Esophagus (tissue), 2 donors: ENCODE measurements around the gene TTC28. TPM values are rescaled to one million over a fixed set of nuclear protein-coding genes. Genes with fewer than 3 reads are reported as not detected.

Experiments used
- H3K27ac ChIP-seq, 2 donors: one replicate each; pipeline ENCODE4 v1.5.1; 2013; ENCODE audit warnings: low read depth in 2 of 2, mild to moderate bottlenecking in 2 of 2, inconsistent platforms in 1 of 2, low read length in 1 of 2, moderate library complexity in 1 of 2
- H3K27me3 ChIP-seq, 2 donors: one replicate each; pipeline ENCODE4 v1.6.1; 2013; ENCODE audit warnings: low read length in 2 of 2, control low read depth in 1 of 2, mild to moderate bottlenecking in 1 of 2; ENCODE audit not compliant: insufficient read depth in 2 of 2, control insufficient read depth in 1 of 2
- H3K36me3 ChIP-seq, 2 donors: one replicate each; pipeline ENCODE4 v1.6.1; 2013; ENCODE audit warnings: low read length in 1 of 2; ENCODE audit not compliant: control insufficient read depth in 2 of 2, insufficient read depth in 2 of 2
- H3K4me1 ChIP-seq, 2 donors: one replicate each; pipeline ENCODE4 v1.6.1; 2013; ENCODE audit warnings: low read length in 1 of 2; ENCODE audit not compliant: control insufficient read depth in 2 of 2, insufficient read depth in 2 of 2
- H3K4me3 ChIP-seq, 2 donors: one replicate each; pipeline ENCODE4 v1.5.1; 2013; ENCODE audit warnings: low read length in 2 of 2, mild to moderate bottlenecking in 2 of 2, low read depth in 1 of 2, moderate library complexity in 1 of 2
- H3K9me3 ChIP-seq, 2 donors: one replicate each; pipeline ENCODE4 v1.6.1; 2013; ENCODE audit warnings: mild to moderate bottlenecking in 2 of 2, low read depth in 1 of 2, low read length in 1 of 2, moderate library complexity in 1 of 2; ENCODE audit not compliant: control insufficient read depth in 2 of 2, insufficient read depth in 1 of 2
- WGBS, 2 donors: extraction: QIAGEN DNeasy Blood & Tissue Kit; methylation state at CpG; one replicate each; pipeline ENCODE4 v1.1.7; 2013; 5-methylcytosine and 5-hydroxymethylcytosine counted together
- polyA plus RNA-seq, 2 donors: library from polyadenylated mRNA; stranded (reverse); fragments of 200-250 nt; gene quantifications; one replicate each; pipeline ENCODE4 v1.2.3, GENCODE V29; 2013
- donor health status: healthy with polysubstance abuse.
- donor health status: Bipolar disorder and iron deficiency.

The TTC28 gene
- polyA plus RNA-seq, 2 donors = 1.4 to 2.6 TPM

DNA sequence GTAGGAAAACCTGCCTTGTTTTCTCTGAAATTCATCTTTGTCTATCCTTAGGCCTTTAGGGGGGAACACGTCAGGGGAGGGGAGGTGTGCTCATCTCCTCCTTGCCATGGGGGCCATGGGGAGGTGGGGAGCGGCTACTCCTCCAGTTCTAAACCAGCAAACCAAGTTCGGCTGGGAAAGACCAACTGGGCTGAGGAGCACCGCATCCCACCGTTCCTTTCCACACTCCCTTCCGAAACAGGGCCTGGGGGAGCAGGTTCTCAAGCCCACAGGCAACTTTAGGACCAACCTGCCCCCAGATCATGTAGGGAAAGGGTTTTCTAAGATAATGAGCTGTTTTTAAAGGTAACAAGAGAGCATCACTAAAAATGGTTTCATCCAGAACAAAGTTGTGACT is 683.1 kb downstream of the TTC28 start:
- H3K4me3 ChIP-seq = no peak overlapping the region
- no peak overlapping the region for H3K27ac ChIP-seq
- WGBS, 2 donors = 79 to 88% methylated on average over 6 of the region's 6 CpGs
- peaks cover 0 to 21% of the 10 kb centered on the region in 2 donors for H3K36me3 ChIP-seq
- no peaks in the 10 kb centered on the region for H3K9me3 ChIP-seq
- no peaks in the 10 kb centered on the region for H3K4me1 ChIP-seq
- no peaks in the 10 kb centered on the region for H3K27me3 ChIP-seq

DNA sequence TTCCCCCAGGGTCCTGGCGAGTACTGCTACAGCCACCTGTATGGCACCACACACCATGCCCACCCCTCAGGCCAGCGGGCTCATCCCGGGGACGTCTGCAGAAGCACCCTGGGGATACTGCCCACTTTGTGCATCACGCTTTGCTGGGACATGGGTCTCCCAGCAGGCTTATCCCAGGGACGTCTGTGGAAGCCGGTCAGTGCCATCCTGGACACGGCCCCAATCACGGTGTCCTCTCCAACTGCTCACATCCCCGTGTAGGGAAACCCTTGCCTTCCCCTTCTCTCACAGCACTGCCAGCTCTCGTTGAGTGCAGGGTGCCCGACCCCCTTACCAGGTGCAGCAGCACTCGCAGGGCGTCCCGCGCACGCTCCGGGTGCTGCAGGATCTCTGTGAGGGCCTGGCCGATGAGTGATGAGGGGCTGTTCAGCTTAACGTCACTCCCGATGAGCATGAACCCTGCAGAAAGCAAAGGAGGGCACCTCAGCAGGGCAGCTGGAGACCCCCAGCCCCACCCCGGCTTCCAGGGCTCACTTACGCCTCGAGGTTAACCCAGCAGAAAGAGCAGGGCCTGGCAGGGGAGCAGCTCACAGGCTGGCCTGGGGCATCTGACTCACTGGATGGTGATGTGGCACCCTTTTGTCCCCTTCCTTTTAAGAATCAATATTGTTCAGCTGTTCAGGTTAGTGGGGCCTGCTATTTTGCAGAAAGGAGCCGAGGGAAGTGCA is 683.7 kb downstream of the TTC28 start:
- Histone ChIP-seq H3K27ac (no peak overlapping the region), H3K4me1 (no peaks in the 10 kb centered on the region), H3K36me3 (peaks cover 0 to 21% of the 10 kb centered on the region in 2 donors), H3K4me3 (no peak overlapping the region), H3K27me3 (no peaks in the 10 kb centered on the region), H3K9me3 (no peaks in the 10 kb centered on the region)
- WGBS, 2 donors = 91 to 94% methylated on average over 25 of the region's 25 CpGs

DNA sequence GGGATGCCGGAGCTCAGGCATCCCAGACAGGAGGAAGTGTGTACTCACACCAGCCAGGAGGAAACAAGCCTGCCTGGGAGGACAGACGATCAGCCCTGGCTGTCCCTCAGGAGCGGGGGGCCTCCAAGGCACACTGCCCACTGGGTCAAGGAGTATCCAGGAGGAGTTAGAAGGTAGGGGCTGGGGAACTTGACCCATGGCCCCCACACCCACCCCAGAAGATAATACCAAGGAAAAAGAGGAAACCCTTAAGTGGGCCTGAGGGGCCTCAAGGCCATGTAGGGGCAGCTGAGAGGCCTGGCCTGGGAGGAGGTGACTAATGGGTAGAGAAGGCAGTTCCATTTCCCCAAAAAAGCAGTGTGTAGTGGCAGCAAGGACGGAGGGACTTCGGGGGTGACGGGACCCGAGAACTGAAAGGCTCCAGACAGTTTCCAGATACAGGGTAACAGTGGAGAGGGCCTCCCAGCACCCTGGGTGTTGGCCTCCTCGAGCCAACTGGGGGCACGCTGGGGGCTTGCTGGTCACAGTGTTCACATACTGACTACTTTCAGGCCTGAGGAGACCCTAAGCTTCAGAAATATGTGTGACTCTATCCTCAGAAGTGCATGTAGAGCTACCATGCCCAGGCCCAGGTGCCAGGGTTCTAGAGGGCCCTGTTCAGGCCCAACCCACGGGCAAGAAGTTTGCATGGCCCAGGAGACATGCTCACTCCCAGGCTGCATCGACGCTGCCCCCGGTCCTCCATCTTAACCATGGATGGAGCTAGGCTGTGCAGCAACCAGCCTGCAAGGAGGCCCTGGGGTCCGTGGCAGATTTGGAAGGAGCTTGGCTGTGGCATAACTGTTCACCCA is 684.9 kb downstream of the TTC28 start:
- Histone ChIP-seq H3K4me1 (no peaks in the 10 kb centered on the region), H3K9me3 (no peaks in the 10 kb centered on the region), H3K27me3 (no peaks in the 10 kb centered on the region), H3K36me3 (peaks cover 0 to 22% of the 10 kb centered on the region in 2 donors), H3K4me3 (no peak overlapping the region), H3K27ac (no peak overlapping the region)
- WGBS, 2 donors = 90 to 93% methylated on average over 14 of the region's 14 CpGs

DNA sequence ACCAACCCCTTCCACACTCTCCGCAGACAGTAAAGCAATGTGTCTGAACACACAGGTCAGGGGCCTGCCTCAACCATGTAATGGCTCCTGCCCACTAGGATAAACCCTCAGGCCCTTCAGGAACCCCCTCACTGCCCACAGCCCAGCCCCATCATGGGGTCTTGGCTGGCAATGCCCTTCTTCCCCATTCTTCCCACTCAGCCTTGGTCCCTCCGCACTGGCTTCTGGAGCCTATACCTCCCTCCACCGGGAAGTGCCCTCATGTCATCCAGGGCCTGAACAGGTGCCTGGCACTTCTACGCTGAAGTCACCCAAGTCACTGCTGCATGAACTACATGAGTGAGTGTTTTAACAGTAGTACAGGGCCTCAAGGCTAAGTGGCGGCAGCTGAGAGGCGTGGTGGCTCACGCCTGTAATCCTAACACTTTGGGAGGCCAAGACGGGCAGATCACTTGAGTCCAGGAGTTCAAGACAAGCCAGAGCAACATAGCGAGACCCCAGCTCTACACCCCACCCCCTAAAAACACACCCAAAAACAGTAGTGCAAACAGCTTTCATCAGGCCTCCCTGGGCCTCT is 685.8 kb downstream of the TTC28 start:
- H3K9me3 ChIP-seq = no peaks in the 10 kb centered on the region
- 92 to 94% methylated on average over 9 of the region's 9 CpGs for WGBS, 2 donors
- H3K27ac ChIP-seq = no peak overlapping the region
- H3K27me3 ChIP-seq = no peaks in the 10 kb centered on the region
- H3K4me3 ChIP-seq = no peak overlapping the region
- H3K4me1 ChIP-seq = no peaks in the 10 kb centered on the region
- peaks cover 0 to 21% of the 10 kb centered on the region in 2 donors for H3K36me3 ChIP-seq

DNA sequence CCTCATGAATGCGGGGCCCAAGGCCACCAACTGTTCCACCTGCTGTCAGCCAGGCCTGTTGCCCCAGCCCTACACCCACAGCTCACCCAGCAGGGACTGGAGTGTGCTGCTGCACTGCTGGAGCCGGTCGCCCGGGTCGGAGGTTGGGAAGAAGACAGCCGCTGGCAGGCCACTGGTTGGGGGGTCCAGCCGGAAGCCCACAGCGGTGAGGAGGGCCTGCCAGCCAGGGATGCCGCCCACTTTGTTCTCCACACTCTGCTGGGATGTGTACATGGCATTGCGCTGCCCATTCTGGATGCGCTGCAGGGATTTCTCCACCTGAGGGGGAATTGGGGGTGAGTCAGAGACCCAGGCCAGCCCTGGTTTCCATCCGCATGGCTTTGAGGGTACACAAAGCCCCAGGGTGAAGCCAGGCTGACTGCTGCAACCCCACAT is 686.4 kb downstream of the TTC28 start:
- Histone ChIP-seq H3K4me1 (no peaks in the 10 kb centered on the region), H3K27me3 (no peaks in the 10 kb centered on the region), H3K36me3 (peaks cover 0 to 20% of the 10 kb centered on the region in 2 donors), H3K27ac (no peak overlapping the region), H3K9me3 (no peaks in the 10 kb centered on the region), H3K4me3 (no peak overlapping the region)
- WGBS, 2 donors = 97 to 98% methylated on average over 9 to 12 of the region's 12 CpGs

DNA sequence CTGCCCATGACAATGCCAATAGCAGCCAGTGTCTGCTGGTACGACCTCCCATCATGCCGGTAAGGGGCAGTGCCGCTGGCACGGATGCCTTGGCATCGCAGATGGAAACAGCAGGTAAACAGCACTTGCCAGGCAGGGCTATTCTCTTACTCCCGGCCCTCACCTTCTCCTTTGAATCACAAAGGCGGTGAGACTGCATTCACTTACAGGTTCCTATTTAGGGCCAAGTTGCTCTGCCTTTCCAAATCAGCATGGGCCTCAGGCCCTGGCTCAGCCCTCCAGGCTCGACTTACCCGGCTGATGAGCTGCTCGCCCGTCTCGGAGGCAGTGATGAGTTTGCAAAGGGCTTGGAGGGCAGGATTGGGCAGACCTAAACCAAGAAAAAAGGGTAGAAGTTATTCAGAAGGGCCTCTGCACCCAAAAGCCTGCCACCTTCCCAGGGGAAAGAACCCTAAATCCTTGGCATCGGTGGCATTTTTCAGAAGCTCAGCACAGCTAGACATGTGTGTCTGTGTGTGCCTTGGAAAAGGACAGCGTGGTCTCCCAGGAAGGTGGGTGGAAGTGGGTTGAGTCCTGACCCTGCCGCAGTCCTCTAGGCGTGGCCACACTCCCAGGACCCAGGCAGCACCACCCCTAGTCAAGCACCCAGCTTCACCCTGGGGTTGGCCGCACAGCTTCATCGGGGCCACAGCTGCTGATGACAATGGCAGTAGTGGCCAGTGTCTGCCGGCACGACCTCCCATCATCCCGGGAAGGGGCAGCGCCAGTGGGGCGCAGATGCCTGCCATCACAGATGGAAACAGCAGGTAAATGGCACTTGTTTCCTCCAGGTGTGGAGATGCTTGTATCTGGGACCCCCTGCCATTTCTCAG is 687.1 kb downstream of the TTC28 start:
- no peaks in the 10 kb centered on the region for H3K27me3 ChIP-seq
- H3K4me1 ChIP-seq = no peaks in the 10 kb centered on the region
- no peak overlapping the region for H3K4me3 ChIP-seq
- H3K27ac ChIP-seq = no peak overlapping the region
- 91 to 93% methylated on average over 23 of the region's 23 CpGs for WGBS, 2 donors
- no peaks in the 10 kb centered on the region for H3K9me3 ChIP-seq
- peaks cover 0 to 16% of the 10 kb centered on the region in 2 donors for H3K36me3 ChIP-seq

DNA sequence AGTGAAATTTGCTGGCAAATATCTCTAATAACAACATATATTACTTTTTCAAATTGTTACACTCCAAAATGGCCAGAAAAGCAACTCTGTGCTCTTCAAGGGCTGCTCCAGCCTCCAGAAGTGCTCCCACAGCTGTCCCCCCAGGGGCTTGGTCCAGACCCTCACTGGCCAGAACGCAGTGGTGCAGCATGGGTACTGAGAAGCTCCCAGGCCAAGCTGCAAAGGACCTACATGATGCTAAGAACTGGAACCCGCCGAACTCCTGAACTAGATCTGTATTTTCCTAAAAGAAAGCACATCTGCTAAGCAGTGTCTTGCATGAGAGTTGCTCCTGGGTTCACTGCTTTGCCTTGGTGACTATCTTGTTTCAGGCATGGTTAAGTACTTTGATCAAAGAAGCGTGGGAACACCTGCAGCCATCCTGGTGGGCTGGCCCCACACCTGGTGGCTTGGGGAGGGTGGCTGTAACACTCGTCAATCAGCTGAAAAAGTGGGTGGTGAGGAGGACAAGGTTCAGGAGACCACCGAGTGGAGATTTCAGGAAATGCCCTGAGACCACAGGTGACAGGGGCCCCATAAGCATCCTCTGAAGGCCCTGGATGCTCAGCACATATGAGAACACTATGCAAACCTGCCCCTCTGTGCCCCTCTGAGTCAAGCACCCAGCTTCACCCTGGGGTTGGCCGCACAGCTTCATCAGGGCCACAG is 687.9 kb downstream of the TTC28 start:
- H3K36me3 ChIP-seq = peaks cover 0 to 16% of the 10 kb centered on the region in 2 donors
- no peaks in the 10 kb centered on the region for H3K27me3 ChIP-seq
- H3K27ac ChIP-seq = no peak overlapping the region
- 86 to 88% methylated on average over 7 of the region's 7 CpGs for WGBS, 2 donors
- H3K4me1 ChIP-seq = no peaks in the 10 kb centered on the region
- no peak overlapping the region for H3K4me3 ChIP-seq
- no peaks in the 10 kb centered on the region for H3K9me3 ChIP-seq

DNA sequence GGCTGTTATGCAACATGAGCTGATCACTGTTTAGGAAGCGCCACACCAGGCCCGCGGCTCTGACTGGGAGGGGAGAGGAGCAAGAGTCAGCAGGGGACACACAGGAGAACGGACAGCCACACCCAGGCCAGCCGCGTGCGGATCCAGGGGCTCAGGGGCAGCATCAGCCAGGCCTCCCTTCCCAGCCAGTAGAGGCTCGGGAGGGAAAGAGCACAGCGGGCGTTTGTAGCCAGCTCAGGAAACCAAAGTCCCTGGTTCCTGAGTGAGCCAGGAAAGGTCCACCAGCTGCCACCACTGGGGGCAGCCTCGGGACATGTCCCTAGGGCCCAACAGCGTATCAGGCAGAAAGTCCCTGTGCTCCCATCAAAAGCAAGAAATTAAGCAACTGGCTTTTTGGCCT is 688.8 kb downstream of the TTC28 start:
- H3K4me1 ChIP-seq = no peaks in the 10 kb centered on the region
- H3K27ac ChIP-seq = peak overlapping the region; percentile 17 to 18
- 59 to 63% methylated on average over 12 of the region's 12 CpGs for WGBS, 2 donors
- peaks cover 0 to 18% of the 10 kb centered on the region in 2 donors for H3K36me3 ChIP-seq
- H3K9me3 ChIP-seq = no peaks in the 10 kb centered on the region
- H3K4me3 ChIP-seq = no peak overlapping the region
- H3K27me3 ChIP-seq = no peaks in the 10 kb centered on the region
